ENCODE measurements around the gene CNP. TPM values are rescaled to one million over a fixed set of nuclear protein-coding genes. Genes with fewer than 3 reads are reported as not detected.
"Not testable (repeated sequence)": the region's sequence is repeated elsewhere in the genome, so short reads cannot be mapped to it uniquely, and the experiment has no call there.

Gene CNP
- total RNA-seq, 1 donor from 2014 or later: 64.0 TPM

DNA sequence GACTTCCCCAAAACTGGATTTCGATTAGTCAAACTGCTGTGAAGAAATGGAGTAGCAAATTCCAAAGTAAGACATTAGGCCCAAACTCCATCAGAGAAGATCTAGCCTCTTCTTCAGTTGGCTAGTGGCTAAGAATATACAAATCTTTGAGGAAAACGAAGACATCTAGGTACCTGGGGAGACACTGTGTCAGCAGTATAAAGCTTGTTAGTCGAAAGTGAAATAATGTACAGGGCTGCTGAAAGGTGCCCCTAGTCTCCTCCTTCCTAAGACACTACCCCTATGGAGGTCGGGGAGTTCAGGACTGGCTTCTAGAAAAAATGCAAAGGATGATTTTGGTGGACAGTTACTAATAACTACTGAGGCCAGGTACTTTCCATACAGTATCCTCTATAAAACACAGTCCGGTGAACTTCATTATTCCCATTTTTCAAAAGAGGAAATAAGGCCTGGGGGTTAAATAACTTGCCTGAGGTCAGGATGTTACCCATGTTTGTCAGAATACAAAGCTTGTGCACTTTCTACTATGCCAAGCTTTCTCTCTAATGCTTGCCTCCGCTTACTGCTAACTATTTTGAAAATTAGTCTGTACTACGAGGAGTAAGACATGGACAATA is 35.7 kb downstream of the CNP start:
- DNase-seq (ENCODE audit: low read depth): no peak

- DNase-seq (ENCODE audit: low read depth): no peak
Measured at GRCh38 chr17:42002792-42003301, 36.3 kb downstream of the CNP start.

DNA sequence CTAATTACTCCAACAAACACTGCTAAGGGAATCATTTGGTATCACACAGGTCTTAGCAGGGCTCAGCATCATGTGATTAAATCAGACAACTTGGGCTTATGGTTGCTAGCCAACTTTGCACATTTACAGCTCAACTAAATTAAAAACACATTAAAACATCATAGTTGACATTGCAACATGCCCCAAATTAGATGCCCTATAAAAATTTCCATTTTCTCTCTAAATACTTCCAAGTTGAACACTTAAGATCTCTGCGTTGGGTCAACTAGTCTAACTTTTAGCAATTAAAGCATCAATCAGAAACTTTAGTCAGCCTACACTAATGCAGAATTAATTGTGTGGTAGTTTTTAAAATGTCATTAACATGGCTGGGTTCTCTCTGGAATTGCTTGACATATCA is 38.6 kb downstream of the CNP start:
- no peak for DNase-seq (ENCODE audit: low read depth)

DNA sequence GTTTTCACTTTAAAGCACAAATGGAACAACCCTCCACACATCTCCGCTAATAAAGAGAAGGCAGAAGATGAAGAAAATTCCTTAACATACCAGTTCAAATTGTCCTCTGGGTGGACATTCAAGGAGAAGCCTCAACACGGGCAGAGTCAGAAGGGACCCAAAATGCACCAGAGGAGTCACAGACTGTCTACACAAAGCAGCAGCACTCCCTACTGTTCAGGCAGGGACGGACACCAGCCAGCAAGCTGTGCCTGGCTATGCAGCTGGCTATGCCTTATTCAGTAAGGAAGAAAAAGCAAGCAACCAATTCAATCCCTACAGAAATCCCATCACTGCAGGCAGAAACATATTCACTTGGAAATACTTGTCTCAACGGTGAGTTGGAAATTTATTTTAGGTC is 42.6 kb downstream of the CNP start:
- no peak for DNase-seq (ENCODE audit: low read depth)

- DNase-seq (ENCODE audit: low read depth): not testable (repeated sequence)
Measured at GRCh38 chr17:42010266-42010680, 43.7 kb downstream of the CNP start.

DNA sequence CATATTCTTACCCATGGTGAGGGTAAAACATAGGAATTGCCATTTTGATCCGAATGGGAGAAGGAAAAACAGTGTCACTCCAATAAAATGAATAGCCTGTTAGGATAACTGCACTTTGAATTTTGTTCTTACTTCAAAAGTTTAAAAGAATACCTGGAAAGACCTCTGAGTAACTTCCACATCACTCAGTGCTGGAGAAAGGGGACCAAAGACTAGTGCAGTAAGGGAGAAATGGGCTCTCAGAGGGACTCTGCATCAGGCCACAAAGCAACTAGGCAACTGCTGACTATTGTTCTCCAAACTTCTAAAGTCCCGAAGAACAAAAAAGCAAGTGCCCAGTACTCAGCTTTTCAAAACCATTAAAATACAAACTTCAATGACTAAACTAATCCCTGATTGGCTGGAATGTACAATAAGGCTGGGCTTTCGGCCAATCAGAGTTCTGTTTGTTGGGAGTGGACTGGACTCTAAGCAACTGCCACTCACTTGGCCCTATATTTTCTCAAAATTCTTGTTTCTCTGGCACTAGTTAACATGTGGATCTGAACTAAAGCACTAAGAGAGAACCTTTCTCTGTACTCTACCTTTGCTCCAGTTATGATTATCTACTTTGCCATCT is 44.4 kb downstream of the CNP start:
- no peak for DNase-seq (ENCODE audit: low read depth)

- DNase-seq (ENCODE audit: low read depth): not testable (repeated sequence)
Measured at GRCh38 chr17:42012363-42012762, 45.8 kb downstream of the CNP start.

GRCh38 chr17:42013740-42014139 is 47.1 kb downstream of the CNP start:
- not testable (repeated sequence) for DNase-seq (ENCODE audit: low read depth)

GRCh38 chr17:42016411-42016831 is 49.8 kb downstream of the CNP start:
- DNase-seq (ENCODE audit: low read depth): peak; percentile 44

- peak; percentile 92 for DNase-seq (ENCODE audit: low read depth)
Measured at GRCh38 chr17:42016941-42017865, 50.6 kb downstream of the CNP start, which contains the start of gene DNAJC7. Gene DNAJC7 (minus strand): TSS chr17:42017439. CDS start chr17:42017416, 23 bp downstream.

DNA sequence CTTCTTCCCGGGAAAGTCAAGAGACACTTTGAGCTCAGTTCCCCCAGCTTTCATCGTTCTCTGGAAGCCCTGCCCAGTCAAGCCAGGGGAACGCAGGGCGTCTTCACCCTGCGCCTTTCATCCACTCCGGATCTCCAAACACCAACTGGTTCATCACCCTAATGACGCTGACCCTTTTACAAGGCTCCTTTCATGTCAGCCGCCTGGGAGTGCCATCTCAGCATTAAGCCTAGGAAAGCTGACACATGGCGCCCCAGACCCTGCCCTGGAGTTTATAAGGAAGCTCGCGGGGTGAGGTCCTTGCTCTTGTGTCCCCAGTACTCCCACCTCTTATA is 51.2 kb downstream of the CNP start:
- DNase-seq (ENCODE audit: low read depth): no peak

DNA sequence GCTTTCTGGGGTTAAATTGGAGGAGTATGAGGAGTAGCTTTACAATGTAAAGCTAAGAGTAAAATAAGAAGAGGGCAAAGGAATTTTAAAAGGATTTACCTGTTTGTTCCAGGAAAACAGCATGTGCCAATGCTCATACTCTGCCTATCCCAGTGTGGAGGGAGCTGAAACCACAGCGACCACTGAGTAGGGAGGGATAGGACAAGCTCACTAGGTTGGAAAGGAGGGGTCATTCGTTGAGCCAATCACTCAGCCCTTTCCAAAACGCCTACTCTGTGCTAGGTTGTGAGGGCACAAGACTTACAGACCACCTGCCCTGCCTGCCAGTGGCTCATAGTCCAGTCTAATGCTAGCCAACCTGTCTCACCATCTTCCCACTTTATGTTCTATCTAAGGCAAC is 51.7 kb downstream of the CNP start:
- no peak for DNase-seq (ENCODE audit: low read depth)

GRCh38 chr17:42018988-42019387 is 52.4 kb downstream of the CNP start:
- no peak for DNase-seq (ENCODE audit: low read depth)

DNA sequence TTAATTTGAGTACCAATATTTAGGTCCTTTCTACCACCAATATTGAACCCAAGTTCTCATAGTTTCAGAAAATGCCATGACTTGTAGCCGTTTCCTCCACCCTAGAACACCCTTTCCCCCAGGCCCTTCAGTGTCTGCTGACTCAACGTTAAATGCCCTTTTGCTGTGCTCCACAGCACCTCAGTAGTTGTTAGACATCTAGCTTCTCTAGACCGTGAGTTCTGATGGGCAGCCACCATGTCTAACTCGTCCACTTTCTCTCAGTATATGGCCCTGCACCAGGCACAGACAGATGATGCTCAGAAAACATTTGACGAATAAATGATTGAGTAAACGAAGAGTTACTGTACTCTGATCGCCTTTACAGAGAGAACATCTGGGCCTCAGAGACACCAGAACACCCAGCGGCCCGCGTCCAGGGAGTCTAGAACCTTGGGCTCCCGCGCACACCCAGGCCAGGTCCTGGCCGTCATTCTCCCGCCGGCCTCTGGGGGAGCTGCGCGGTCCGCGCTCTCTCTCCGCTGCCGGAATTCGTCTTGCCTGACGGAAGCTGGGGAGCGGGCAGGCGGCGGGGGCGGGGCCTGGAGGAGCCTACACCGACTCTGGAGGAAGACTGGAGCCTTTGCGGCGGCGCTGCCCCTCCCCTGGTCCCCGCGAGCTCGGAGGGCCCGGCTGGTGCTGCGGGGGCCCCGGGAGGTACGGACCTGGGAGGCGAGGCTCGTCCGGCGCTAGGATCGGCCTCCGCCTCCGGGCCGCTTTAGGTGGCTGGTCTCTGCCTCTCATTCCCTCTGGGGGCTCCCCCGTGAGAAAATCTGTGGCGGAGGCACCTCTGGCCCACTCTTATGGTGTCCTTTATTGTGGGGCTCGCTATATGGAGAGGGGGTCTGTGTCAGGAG is 53.2 kb downstream of the CNP start, which contains the start of gene NKIRAS2:
NKIRAS2 (plus strand) TSS at position 582 of the 896 bp plus-strand sequence. CDS start 1,488 bp downstream, outside the sequence.
- peak; percentile 92 for DNase-seq (ENCODE audit: low read depth)

- DNase-seq (ENCODE audit: low read depth): not testable (repeated sequence)
Measured at GRCh38 chr17:42020845-42021244, 54.2 kb downstream of the CNP start.

- no peak for DNase-seq (ENCODE audit: low read depth)
Measured at GRCh38 chr17:42023524-42024349, 57.1 kb downstream of the CNP start.

DNA sequence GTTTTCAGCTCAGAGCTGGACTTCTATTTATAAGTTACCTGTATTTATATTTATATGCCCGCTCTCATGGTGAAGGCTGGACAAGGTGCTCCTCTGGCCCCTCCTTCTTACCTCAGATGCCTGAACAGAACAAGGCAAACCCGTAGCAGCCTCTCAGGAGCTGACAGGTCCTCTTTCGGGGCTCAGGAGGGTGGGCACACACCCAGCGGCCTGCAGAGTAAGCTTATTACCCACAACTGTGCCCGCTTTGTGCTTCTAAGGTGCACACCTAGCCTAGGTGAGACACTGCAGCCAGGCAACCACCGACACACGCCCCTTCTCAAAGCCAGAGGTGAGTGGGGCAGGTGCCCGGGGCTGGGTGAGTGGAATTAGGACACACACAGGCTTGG is 58.6 kb downstream of the CNP start:
- DNase-seq (ENCODE audit: low read depth): no peak

- no peak for DNase-seq (ENCODE audit: low read depth)
Measured at GRCh38 chr17:42025936-42026335, 59.3 kb downstream of the CNP start.

GRCh38 chr17:42026857-42027589 is 60.4 kb downstream of the CNP start:
- peak; percentile 55 for DNase-seq (ENCODE audit: low read depth)

All from myocyte (in vitro differentiated cells).